HEK293T (cell line): ENCODE measurements around the gene C6orf163.

ENCODE experiments used
- ARNT ChIP-seq: fragments of 450-650 bp; IDR thresholded peaks from 2 replicates; pipeline ENCODE4 v1.6.1; 2017; ENCODE audit warnings: mild to moderate bottlenecking
- CTBP1 ChIP-seq: fragments of 450-650 bp; IDR thresholded peaks from 2 replicates; pipeline ENCODE4 v1.6.1; 2016; ENCODE audit warnings: borderline replicate concordance
- ELF4 ChIP-seq: fragments of 450-650 bp; IDR thresholded peaks from 2 replicates; pipeline ENCODE4 v1.6.1; 2017; ENCODE audit warnings: antibody characterized with exemption
- FOXK2 ChIP-seq: fragments of 450-650 bp; IDR thresholded peaks from 2 replicates; pipeline ENCODE4 v1.6.1; 2016; ENCODE audit warnings: mild to moderate bottlenecking
- NFRKB ChIP-seq: fragments of 450-650 bp; IDR thresholded peaks from 2 replicates; pipeline ENCODE4 v1.6.1; 2016; ENCODE audit warnings: mild to moderate bottlenecking, moderate library complexity
- SP1 ChIP-seq: fragments of 450-650 bp; IDR thresholded peaks from 2 replicates; pipeline ENCODE4 v1.6.1; 2017
- SUZ12 ChIP-seq: fragments of 450-650 bp; IDR thresholded peaks from 2 replicates; pipeline ENCODE4 v1.6.1; 2016; ENCODE audit warnings: mild to moderate bottlenecking
- TARDBP ChIP-seq: fragments of 450-650 bp; IDR thresholded peaks from 2 replicates; pipeline ENCODE4 v1.6.1; 2016
- ZNF384 ChIP-seq: fragments of 450-650 bp; IDR thresholded peaks from 2 replicates; pipeline ENCODE4 v1.6.1; 2016

GRCh38 chr6:87346700-87347099 is 2.1 kb downstream of the C6orf163 start:
- TF ChIP-seq ZNF384: no peak
- no peak for TF ChIP-seq CTBP1
- no peak for TF ChIP-seq SP1
- TF ChIP-seq ARNT: no peak
- TF ChIP-seq NFRKB: no peak
- no peak for TF ChIP-seq FOXK2
- TF ChIP-seq SUZ12: no peak
- no peak for TF ChIP-seq ELF4
- no peak for TF ChIP-seq TARDBP
